HEK293T (cell line): ENCODE measurements around the gene DNAJB14.

Experiments
- LEF1 ChIP-seq: fragments of 450-650 bp; IDR thresholded peaks from 2 replicates; pipeline ENCODE4 v1.6.1; 2017; ENCODE audit warnings: mild to moderate bottlenecking, borderline replicate concordance
- NFRKB ChIP-seq: fragments of 450-650 bp; IDR thresholded peaks from 2 replicates; pipeline ENCODE4 v1.6.1; 2016; ENCODE audit warnings: mild to moderate bottlenecking, moderate library complexity
- SP1 ChIP-seq: fragments of 450-650 bp; IDR thresholded peaks from 2 replicates; pipeline ENCODE4 v1.6.1; 2017
- SUZ12 ChIP-seq: fragments of 450-650 bp; IDR thresholded peaks from 2 replicates; pipeline ENCODE4 v1.6.1; 2016; ENCODE audit warnings: mild to moderate bottlenecking
- TARDBP ChIP-seq: fragments of 450-650 bp; IDR thresholded peaks from 2 replicates; pipeline ENCODE4 v1.6.1; 2016

DNA sequence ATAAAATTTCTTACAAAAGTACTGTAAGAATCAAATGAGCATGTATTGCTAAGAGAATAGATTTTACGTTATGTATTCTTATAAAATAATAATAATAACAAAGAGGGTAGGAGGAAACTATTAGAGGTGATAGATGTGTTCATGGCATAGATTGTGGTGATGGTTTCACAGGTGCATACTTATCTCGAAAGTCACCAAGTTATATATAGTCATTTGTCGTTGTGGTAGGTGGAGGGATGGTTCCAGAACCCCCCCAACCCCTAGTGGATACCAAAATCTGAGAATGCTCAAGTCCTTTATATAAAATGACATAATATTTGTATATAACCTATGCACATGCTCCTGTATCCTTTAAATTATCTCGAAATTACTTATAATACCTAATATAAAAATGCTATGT is 40.4 kb upstream of the DNAJB14 start:
- TF ChIP-seq SP1 (no peak), TARDBP (no peak), NFRKB (no peak), LEF1 (no peak), SUZ12 (no peak)
